K562 (cell line): ENCODE measurements around the gene ABCC5. TPM values are rescaled to one million over a fixed set of nuclear protein-coding genes. Genes with fewer than 3 reads are reported as not detected.
A peak's percentile ranks its signal among the peaks of the same experiment; 100 is the strongest.

Experiments
- ATAC-seq: fragments of 200-7000 bp; cut with Tn5 transposase; 3 replicates; pipeline ENCODE4 v1.9.1; 2020; ENCODE audit warnings: moderate library complexity
- BruUV-seq: library from RNA; stranded (reverse); fragments of 400-500 nt; replicated peaks from 2 replicates; lab custom pipeline; 2021; lab: Mats Ljungman, UMichigan
- CTCF ChIA-PET: fragments of 300-600 bp; formaldehyde crosslinking; extraction: SDS; loops from one replicate; lab custom pipeline; 2021; ENCODE audit warnings: low intra/inter-chr PET ratio; lab: Yijun Ruan, JAX
- POLR2A ChIA-PET: fragments of 300-600, 350-650 bp; sonication (Branson Sonifier 250); formaldehyde crosslinking; extraction: SDS; loops from one replicate; lab custom pipeline; 2021; ENCODE audit warnings: antibody characterized with exemption, inconsistent platforms; lab: Yijun Ruan, JAX
- DNase-seq, 4 experiments: peaks; one replicate each; pipeline versions ENCODE4 v3.0.0 to v3.0.0-alpha.2; 2011 to 2018; ENCODE audit warnings: low spot score in 3 of 4, mixed read lengths in 3 of 4; ENCODE audit errors: extremely low read depth in 1 of 4
- FAIRE-seq: peaks from 2 replicates; lab custom pipeline; 2011; peaks lifted over from hg19 to GRCh38; lab: Jason Lieb, UNC
- H2AFZ ChIP-seq: 2 replicates; pipeline ENCODE4 v1.6.0; 2011; ENCODE audit warnings: low read depth, low read length, control low read depth, inconsistent platforms
- H3K27ac ChIP-seq: fragments of 200-600 bp; 3 replicates; pipeline ENCODE4 v1.8.0; 2011; ENCODE audit warnings: low read depth, mild to moderate bottlenecking, control low read depth, inconsistent platforms, low read length, moderate library complexity, mixed read lengths; ENCODE audit errors: extremely low read depth
- H3K27me3 ChIP-seq, 2 experiments: fragments of 300-600 bp in 1 of 2; 2 replicates in 1 of 2; 3 replicates in 1 of 2; pipeline versions ENCODE4 v1.6.0 to v1.8.0; 2011; ENCODE audit warnings: inconsistent platforms in 2 of 2, low read length in 2 of 2, mild to moderate bottlenecking in 1 of 2, mixed read lengths in 1 of 2, moderate library complexity in 1 of 2; ENCODE audit not compliant: control insufficient read depth in 2 of 2, insufficient read depth in 2 of 2
- H3K36me3 ChIP-seq: fragments of 300-600 bp; 3 replicates; pipeline ENCODE4 v1.8.0; 2011; ENCODE audit warnings: mild to moderate bottlenecking, low read length, inconsistent platforms; ENCODE audit not compliant: control insufficient read depth, insufficient read depth
- H3K4me1 ChIP-seq, 2 experiments: fragments of 200-600 bp in 1 of 2; replicated peaks in 1 of 2; 2 replicates in 1 of 2; 3 replicates in 1 of 2; pipeline versions ENCODE4 v1.5.1 to v1.8.0; 2011; ENCODE audit warnings: inconsistent platforms in 2 of 2, low read length in 2 of 2, mild to moderate bottlenecking in 1 of 2, mixed read lengths in 1 of 2, moderate library complexity in 1 of 2; ENCODE audit not compliant: control insufficient read depth in 2 of 2, insufficient read depth in 2 of 2
- H3K4me2 ChIP-seq: 2 replicates; pipeline ENCODE4 v1.6.1; 2011; ENCODE audit warnings: low read length, control low read depth, inconsistent platforms, mixed read lengths; ENCODE audit not compliant: insufficient read depth
- H3K4me3 ChIP-seq: fragments of 200-600 bp; sonication (generic), shearing (Covaris generic); 2 replicates; pipeline ENCODE4 v1.5.1; 2016; ENCODE audit warnings: control low read depth, inconsistent platforms
- H3K79me2 ChIP-seq: fragments of 200-600 bp; 3 replicates; pipeline ENCODE4 v1.8.0; 2011; ENCODE audit warnings: low read length, inconsistent platforms; ENCODE audit not compliant: control insufficient read depth, insufficient read depth
- H3K9ac ChIP-seq, 2 experiments: 2 replicates each; pipeline versions ENCODE4 v1.6.0 to v1.6.1; 2011; ENCODE audit warnings: low read depth in 2 of 2, low read length in 2 of 2, control low read depth in 1 of 2, inconsistent platforms in 1 of 2, mild to moderate bottlenecking in 1 of 2, mixed read lengths in 1 of 2; ENCODE audit not compliant: insufficient read depth in 1 of 2
- H3K9me1 ChIP-seq: one replicate; pipeline ENCODE4 v1.6.0; 2011; ENCODE audit warnings: inconsistent platforms, mild to moderate bottlenecking, low read length, moderate library complexity; ENCODE audit not compliant: control insufficient read depth, insufficient read depth
- H3K9me3 ChIP-seq: replicated peaks from 2 replicates; pipeline ENCODE4 v1.5.1; 2011; ENCODE audit warnings: low read depth, low read length, inconsistent platforms; ENCODE audit not compliant: control insufficient read depth, insufficient read depth
- H4K20me1 ChIP-seq: replicated peaks from 2 replicates; pipeline ENCODE4 v1.6.1; 2011; ENCODE audit warnings: low read length, inconsistent platforms, mixed read lengths; ENCODE audit not compliant: control insufficient read depth, insufficient read depth
- CHD1 ChIP-seq: fragments of 200-600 bp; sonication (generic); IDR thresholded peaks from one replicate; pipeline ENCODE4 v1.6.1; 2012; ENCODE audit warnings: mild to moderate bottlenecking, moderate library complexity, low read length, inconsistent platforms
- EGR1 ChIP-seq: fragments of 450-650 bp; conservative IDR thresholded peaks from 2 replicates; pipeline ENCODE4 v1.6.1; 2017; ENCODE audit warnings: mild to moderate bottlenecking
- FOS ChIP-seq: IDR thresholded peaks from 3 replicates; pipeline ENCODE4 v1.6.1; 2011; ENCODE audit not compliant: insufficient read length; ENCODE audit errors: extremely low read depth
- MAFG ChIP-seq: fragments of 450-650 bp; conservative IDR thresholded peaks from 2 replicates; pipeline ENCODE4 v1.6.1; 2016; ENCODE audit warnings: missing genetic modification characterization, missing compliant biosample characterization
- MYNN ChIP-seq, 2 experiments: sonication (generic); formaldehyde crosslinking in 1 of 2; IDR thresholded peaks; 2 replicates each; pipeline versions ENCODE4 v1.5.0 to v1.6.1; 2016 to 2020; ENCODE audit warnings: antibody characterized with exemption in 1 of 2, missing genetic modification reagents in 1 of 2
- RBBP5 ChIP-seq: fragments of 200-600 bp; sonication (generic); IDR thresholded peaks from 2 replicates; pipeline ENCODE4 v1.6.1; 2012; ENCODE audit warnings: borderline replicate concordance, mild to moderate bottlenecking, low read length, control low read depth, inconsistent platforms; ENCODE audit not compliant: insufficient read depth, poor library complexity, severe bottlenecking
- SLC30A9 ChIP-seq: fragments of 250-450 bp; sonication (Bioruptor Pico); IDR thresholded peaks from 2 replicates; pipeline ENCODE4 v1.8.0; 2022; ENCODE audit warnings: mild to moderate bottlenecking, moderate library complexity
- SMARCA4 ChIP-seq: fragments of 450-650 bp; IDR thresholded peaks from 2 replicates; pipeline ENCODE4 v1.6.1; 2016
- SREBF1 ChIP-seq: fragments of 150-350 bp; IDR thresholded peaks from 2 replicates; pipeline ENCODE4 v1.6.1; 2014; ENCODE audit warnings: antibody characterized with exemption, low read depth, low read length, borderline replicate concordance
- SRSF9 ChIP-seq: fragments of 200-400 bp; formaldehyde crosslinking; IDR thresholded peaks from 2 replicates; pipeline ENCODE4 v1.6.1; 2017; ENCODE audit warnings: low read depth, low read length, borderline replicate concordance
- ZBTB26 ChIP-seq: fragments of 450-650 bp; formaldehyde crosslinking; IDR thresholded peaks from 2 replicates; pipeline ENCODE4 v1.4.0; 2022; ENCODE audit warnings: missing genetic modification characterization
- ZFP30 ChIP-seq: fragments of 250-450 bp; sonication (Bioruptor Pico); IDR thresholded peaks from 2 replicates; pipeline ENCODE4 v1.8.0; 2022; ENCODE audit warnings: moderate library complexity, mild to moderate bottlenecking, inconsistent platforms, borderline replicate concordance
- ZNF76 ChIP-seq: fragments of 250-450 bp; sonication (Bioruptor Pico); IDR thresholded peaks from 2 replicates; pipeline ENCODE4 v1.4.0; 2020; ENCODE audit warnings: mild to moderate bottlenecking, moderate library complexity, borderline replicate concordance
- WGBS: fragments of 100-300 bp; shearing (Covaris generic); methylation state at CpG from one replicate; pipeline ENCODE4 v1.1.6; 2016; ENCODE audit warnings: low coverage, mixed read lengths; ENCODE audit not compliant: insufficient coverage; ENCODE audit errors: missing lambda C conversion rate; 5-methylcytosine and 5-hydroxymethylcytosine counted together
- in situ Hi-C: fragments of 300-500 bp; cut with MboI; formaldehyde crosslinking; loops from 4 replicates; pipeline ENCODE4 v1.15.0; 2018; ENCODE audit warnings: inconsistent platforms, mixed read lengths
- intact Hi-C: fragments of 100-400 bp; cut with micrococcal nuclease; formaldehyde crosslinking; loops from 2 replicates; pipeline ENCODE4 v1.14.2; 2022
- polyA plus RNA-seq, 8 experiments: library from polyadenylated mRNA; depleted of rRNA in 4 of 8; stranded (reverse) in 5 of 8; unstranded in 3 of 8; fragments of >200 nt; fragmentation: Nextera tagmentation in 2 of 8; fragmentation: Illumina TruSeq in 1 of 8; extraction: Ambion mirVana in 2 of 8; extraction: Trizol in 1 of 8; gene quantifications; 2 replicates each; pipeline versions ENCODE4 v1.2.1 to v1.2.3, GENCODE V29; 2011 to 2014; ENCODE audit warnings: inconsistent platforms in 1 of 8, missing spikeins in 1 of 8
- total RNA-seq, 7 experiments: library from RNA; depleted of rRNA in 6 of 7; stranded (reverse); fragments of >200 nt in 6 of 7; fragmentation: Illumina TruSeq in 2 of 7; extraction: Trizol in 2 of 7; gene quantifications; 2 replicates each; pipeline versions ENCODE4 v1.2.1 to v1.2.3, GENCODE V29; 2011 to 2021; ENCODE audit warnings: low replicate concordance in 1 of 7
- TF ChIP-seq, protein P1 (sequence below): IDR thresholded peaks from 2 replicates; pipeline ENCODE4 v1.6.1; 2011; ENCODE audit not compliant: insufficient read length; ENCODE audit errors: extremely low read depth

Gene ABCC5
- total and polyA plus RNA-seq, 9 of the 15 experiments (the other 6 are each of a cell fraction or from before 2014, with no cell fraction given), result 22.0 to 53.0 (median 41.9) TPM

DNA sequence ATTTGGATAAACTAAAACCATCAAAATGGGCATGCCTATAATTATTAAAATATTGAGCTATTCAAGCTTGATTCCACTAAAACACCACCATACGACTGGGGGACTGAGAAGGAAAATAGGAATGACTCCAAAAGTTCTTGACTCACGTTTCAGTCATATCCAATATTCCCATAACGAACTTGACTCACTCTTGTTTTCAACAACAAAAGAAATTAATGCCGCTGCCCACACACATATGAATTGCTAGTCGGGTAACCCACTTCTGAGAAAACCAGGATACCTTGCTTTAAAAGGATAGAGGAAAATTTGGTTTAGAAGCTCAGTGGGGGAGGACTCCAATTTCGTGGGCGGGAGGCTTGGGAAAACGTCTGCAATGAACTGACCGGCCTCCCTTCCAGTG lies 40.3 kb upstream of the ABCC5 start:
- FAIRE-seq (no peak), ATAC-seq (no peak)

GRCh38 chr3:184052767-184053166 lies 35.1 kb upstream of the ABCC5 start, which contains the start of gene HTR3C:
Gene HTR3C (plus strand): TSS chr3:184053047. CDS start chr3:184053081, 34 bp downstream.
- CTCF ChIA-PET, result no interaction called here
- no peaks in the 10 kb centered on the region for H3K9me1 ChIP-seq
- no peaks in the 10 kb centered on the region for H3K9me3 ChIP-seq
- no peak within 1 kb of the TSS for H3K4me3 ChIP-seq
- H3K4me1 ChIP-seq, result no peaks in the 10 kb centered on the region; a peak in 1 of 5 replicates
- in situ Hi-C loops (no loop called here), intact Hi-C loops (no loop called here)
- no peak for FAIRE-seq
- H3K27ac ChIP-seq, result no peak within 1 kb of the TSS
- no peaks in the 10 kb centered on the region for H3K79me2 ChIP-seq
- H3K9ac ChIP-seq, result no peak within 1 kb of the TSS
- POLR2A ChIA-PET, result interaction anchor here (1.2 kb wide), 1 partner anchor 11 kb away, joined by 3 read pairs; no protein-coding TSS in a partner anchor
- WGBS, result 7% methylated on average over 4 of the region's 4 CpGs
- DNase-seq, result no peak
- H3K36me3 ChIP-seq, result no peaks in the 10 kb centered on the region
- peaks cover 24 to 46% of the 10 kb centered on the region in 2 experiments for H3K27me3 ChIP-seq
- no peak within 1 kb of the TSS for H2AFZ ChIP-seq
- H4K20me1 ChIP-seq, result no peaks in the 10 kb centered on the region; the same call in 1 of the 2 replicates
- no peak within 1 kb of the TSS for H3K4me2 ChIP-seq
- BruUV-seq, result no TSS peak
- ATAC-seq, result peak; percentile 49; the same call in 1 of the 3 replicates
- TF ChIP-seq ZNF76 (CRISPR knock-in tag) (no peak), ZBTB26 (no peak), SMARCA4 (no peak), FOS (no peak), CHD1 (no peak), MYNN (IDR thresholded peaks at IDR 0.05) (no peak), MYNN (CRISPR knock-in tag; IDR thresholded peaks at IDR 0.05) (no peak), MAFG (tag) (no peak), SRSF9 (no peak), RBBP5 (no peak), ZFP30 (CRISPR knock-in tag) (no peak), SLC30A9 (no peak)
- TF ChIP-seq, protein P1, sequence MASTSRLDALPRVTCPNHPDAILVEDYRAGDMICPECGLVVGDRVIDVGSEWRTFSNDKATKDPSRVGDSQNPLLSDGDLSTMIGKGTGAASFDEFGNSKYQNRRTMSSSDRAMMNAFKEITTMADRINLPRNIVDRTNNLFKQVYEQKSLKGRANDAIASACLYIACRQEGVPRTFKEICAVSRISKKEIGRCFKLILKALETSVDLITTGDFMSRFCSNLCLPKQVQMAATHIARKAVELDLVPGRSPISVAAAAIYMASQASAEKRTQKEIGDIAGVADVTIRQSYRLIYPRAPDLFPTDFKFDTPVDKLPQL, result no peak

More for the DNA sequence above, 40.3 kb upstream of the ABCC5 start:
- Histone ChIP-seq H4K20me1 (no peaks in the 10 kb centered on the region), H2AFZ (peak overlapping the region; percentile 4; the same call in 1 of the 2 replicates), H3K4me3 (no peak overlapping the region), H3K27ac (no peak overlapping the region), H3K9ac (no peak overlapping the region), H3K36me3 (no peaks in the 10 kb centered on the region), H3K9me1 (no peaks in the 10 kb centered on the region), H3K79me2 (no peaks in the 10 kb centered on the region), H3K9me3 (no peaks in the 10 kb centered on the region), H3K4me1 (no peaks in the 10 kb centered on the region; a peak in 2 of 5 replicates), H3K4me2 (no peak overlapping the region), H3K27me3 (peaks cover 14 to 29% of the 10 kb centered on the region in 2 experiments)
- intact Hi-C loops, result no loop called here
- WGBS, result 19% methylated on average over 9 of the region's 9 CpGs
- in situ Hi-C loops, result no loop called here
- TF ChIP-seq SREBF1 (no peak), EGR1 (peak; percentile 29; the same call in 1 of the 2 replicates)
- ChIA-PET CTCF (no interaction called here), POLR2A (interaction anchor here (1.7 to 2.9 kb wide), 2 partner anchors 9 to 14 kb away, joined by 4 to 12 read pairs; no protein-coding TSS in a partner anchor)
- DNase-seq, result no peak
- BruUV-seq, result no TSS peak
